HAP-1 (cell line): Measurements from ENCODE around the gene MRPS2.

ENCODE experiments used
- DNase-seq, 2 experiments: peaks; one replicate each; pipeline ENCODE4 v3.0.0-alpha.2; 2016 to 2020; ENCODE audit warnings: low spot score in 2 of 2
- H3K27me3 ChIP-seq: fragments of 250-450 bp; sonication (Bioruptor Pico); 2 replicates; pipeline ENCODE4 v1.5.1; 2020; ENCODE audit warnings: low read depth, mild to moderate bottlenecking, moderate library complexity
- H3K36me3 ChIP-seq: fragments of 250-450 bp; sonication (Bioruptor Pico); replicated peaks from 2 replicates; pipeline ENCODE4 v1.5.1; 2020; ENCODE audit warnings: mild to moderate bottlenecking
- H3K4me1 ChIP-seq: fragments of 250-450 bp; sonication (Bioruptor Pico); 2 replicates; pipeline ENCODE4 v1.5.1; 2020; ENCODE audit warnings: mild to moderate bottlenecking
- H3K4me3 ChIP-seq: fragments of 250-450 bp; sonication (Bioruptor Pico); 2 replicates; pipeline ENCODE4 v1.5.1; 2020; ENCODE audit warnings: mild to moderate bottlenecking, moderate library complexity
- H3K9me3 ChIP-seq: fragments of 250-450 bp; sonication (Bioruptor Pico); 2 replicates; pipeline ENCODE4 v1.5.1; 2020; ENCODE audit warnings: mild to moderate bottlenecking, moderate library complexity
- in situ Hi-C: fragments of 300-500 bp; cut with MboI; formaldehyde crosslinking; loops from 3 replicates; pipeline ENCODE4 v1.14.3; 2020; ENCODE audit warnings: low sequenced_read_pairs, inconsistent platforms, mixed read lengths

The MRPS2 gene

DNA sequence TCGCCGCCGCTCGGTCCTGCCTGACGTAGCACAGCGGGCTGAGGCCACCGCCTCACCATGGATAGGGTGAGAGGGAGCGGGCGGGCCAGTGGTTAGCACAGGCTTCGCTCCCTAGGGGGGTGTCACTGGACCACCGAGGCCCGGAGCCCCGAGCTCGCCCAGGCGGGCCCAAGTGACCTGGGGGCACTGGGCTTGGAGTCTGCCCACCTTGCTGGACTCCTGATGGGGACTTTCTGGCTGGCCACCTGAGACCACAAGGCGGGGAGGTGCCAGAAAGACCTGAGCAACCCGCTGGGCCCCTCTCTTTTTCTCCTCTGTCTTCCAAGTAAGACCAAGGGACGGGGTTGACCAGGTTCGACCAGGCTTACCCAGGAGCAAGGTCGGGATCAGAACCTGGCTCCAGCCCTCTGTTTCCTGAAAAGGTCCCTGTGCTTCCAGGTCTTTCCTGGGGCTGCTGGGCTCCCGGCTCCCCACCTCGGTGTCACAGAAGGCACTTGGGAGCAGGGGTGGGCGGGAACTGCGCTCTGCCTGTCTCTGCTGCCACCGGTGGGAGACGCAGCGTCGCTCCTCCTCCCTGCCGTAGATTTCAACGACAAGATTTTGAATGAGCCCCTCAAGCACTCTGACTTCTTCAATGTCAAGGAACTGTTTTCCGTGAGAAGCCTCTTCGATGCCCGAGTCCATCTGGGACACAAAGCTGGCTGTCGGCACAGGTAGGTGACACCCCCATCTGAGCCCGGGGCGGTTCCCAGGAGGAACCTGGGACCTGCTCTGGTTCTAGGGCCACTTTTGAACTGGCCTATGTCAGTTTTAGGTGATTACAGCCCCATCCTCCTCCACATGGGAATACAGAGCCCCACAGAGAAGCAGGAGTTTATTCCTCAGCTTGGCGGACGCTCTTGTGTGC, 1.0 kb downstream of the MRPS2 start:
- H3K27me3 ChIP-seq = no peaks in the 10 kb centered on the region
- peak overlapping the region; percentile 87 for H3K4me3 ChIP-seq
- peaks cover 4% of the 10 kb centered on the region; the same call in 1 of the 2 replicates for H3K4me1 ChIP-seq
- no peaks in the 10 kb centered on the region for H3K9me3 ChIP-seq
- in situ Hi-C loops = no loop called here
- peaks cover 40% of the 10 kb centered on the region for H3K36me3 ChIP-seq
- DNase-seq = peak; percentile 49 to 78

- Histone ChIP-seq H3K27me3 (no peaks in the 10 kb centered on the region), H3K4me1 (peaks cover 4% of the 10 kb centered on the region; the same call in 1 of the 2 replicates), H3K4me3 (no peak overlapping the region; the same call in 1 of the 2 replicates), H3K9me3 (no peaks in the 10 kb centered on the region), H3K36me3 (peaks cover 40% of the 10 kb centered on the region)
- in situ Hi-C loops = no loop called here
- DNase-seq = no peak
These were observed 1.8 kb downstream of the MRPS2 start for GRCh38 chr9:135502168-135502872.

DNA sequence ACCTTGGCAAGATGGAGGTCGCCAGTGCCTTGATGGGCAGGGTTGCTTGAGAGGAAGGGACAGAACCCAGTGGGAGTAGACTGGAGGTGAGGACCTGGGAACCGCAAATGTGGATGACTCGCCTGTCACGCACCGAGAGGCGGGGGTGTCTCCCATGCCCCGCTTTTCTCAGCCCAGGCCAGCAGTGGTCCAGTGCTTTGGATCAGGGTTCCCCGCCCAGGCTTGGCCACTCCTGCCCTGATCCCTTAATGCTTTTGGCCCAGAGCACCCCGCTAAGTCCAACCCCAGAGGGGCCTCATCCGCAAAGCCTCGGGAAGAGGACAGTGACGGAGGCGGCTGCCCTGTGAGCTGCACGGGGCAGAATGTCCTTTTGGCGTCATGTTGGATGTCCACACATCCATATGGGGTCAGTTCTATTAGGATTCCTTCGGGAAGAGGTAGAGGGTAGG, 2.4 kb downstream of the MRPS2 start:
- Histone ChIP-seq H3K36me3 (peaks cover 40% of the 10 kb centered on the region), H3K27me3 (no peaks in the 10 kb centered on the region), H3K4me3 (no peak overlapping the region), H3K4me1 (peaks cover 4% of the 10 kb centered on the region; the same call in 1 of the 2 replicates), H3K9me3 (no peaks in the 10 kb centered on the region)
- no peak for DNase-seq
- in situ Hi-C loops = no loop called here

DNA sequence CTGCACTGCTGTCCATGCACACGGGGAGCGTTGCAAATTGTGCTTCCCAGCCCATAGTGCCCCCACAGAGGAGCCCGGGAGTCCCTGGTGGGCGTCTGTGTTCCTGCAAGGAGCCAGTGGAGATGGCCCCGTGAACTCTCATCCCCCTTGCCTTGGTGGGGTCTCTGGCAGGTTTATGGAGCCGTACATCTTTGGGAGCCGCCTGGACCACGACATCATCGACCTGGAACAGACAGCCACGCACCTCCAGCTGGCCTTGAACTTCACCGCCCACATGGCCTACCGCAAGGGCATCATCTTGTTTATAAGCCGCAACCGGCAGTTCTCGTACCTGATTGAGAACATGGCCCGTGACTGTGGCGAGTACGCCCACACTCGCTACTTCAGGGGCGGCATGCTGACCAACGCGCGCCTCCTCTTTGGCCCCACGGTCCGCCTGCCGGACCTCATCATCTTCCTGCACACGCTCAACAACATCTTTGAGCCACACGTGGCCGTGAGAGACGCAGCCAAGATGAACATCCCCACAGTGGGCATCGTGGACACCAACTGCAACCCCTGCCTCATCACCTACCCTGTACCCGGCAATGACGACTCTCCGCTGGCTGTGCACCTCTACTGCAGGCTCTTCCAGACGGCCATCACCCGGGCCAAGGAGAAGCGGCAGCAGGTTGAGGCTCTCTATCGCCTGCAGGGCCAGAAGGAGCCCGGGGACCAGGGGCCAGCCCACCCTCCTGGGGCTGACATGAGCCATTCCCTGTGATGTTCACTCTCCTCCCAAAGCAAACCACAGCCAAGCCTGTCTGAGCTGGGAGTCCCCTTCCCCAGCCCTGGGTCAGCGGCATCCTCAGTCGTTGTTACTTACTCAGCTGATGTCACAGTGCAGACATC, 3.1 kb downstream of the MRPS2 start:
- Histone ChIP-seq H3K9me3 (no peaks in the 10 kb centered on the region), H3K4me3 (no peak overlapping the region), H3K4me1 (peaks cover 4% of the 10 kb centered on the region; the same call in 1 of the 2 replicates), H3K27me3 (no peaks in the 10 kb centered on the region), H3K36me3 (peaks cover 40% of the 10 kb centered on the region)
- DNase-seq = no peak
- in situ Hi-C loops = no loop called here

DNA sequence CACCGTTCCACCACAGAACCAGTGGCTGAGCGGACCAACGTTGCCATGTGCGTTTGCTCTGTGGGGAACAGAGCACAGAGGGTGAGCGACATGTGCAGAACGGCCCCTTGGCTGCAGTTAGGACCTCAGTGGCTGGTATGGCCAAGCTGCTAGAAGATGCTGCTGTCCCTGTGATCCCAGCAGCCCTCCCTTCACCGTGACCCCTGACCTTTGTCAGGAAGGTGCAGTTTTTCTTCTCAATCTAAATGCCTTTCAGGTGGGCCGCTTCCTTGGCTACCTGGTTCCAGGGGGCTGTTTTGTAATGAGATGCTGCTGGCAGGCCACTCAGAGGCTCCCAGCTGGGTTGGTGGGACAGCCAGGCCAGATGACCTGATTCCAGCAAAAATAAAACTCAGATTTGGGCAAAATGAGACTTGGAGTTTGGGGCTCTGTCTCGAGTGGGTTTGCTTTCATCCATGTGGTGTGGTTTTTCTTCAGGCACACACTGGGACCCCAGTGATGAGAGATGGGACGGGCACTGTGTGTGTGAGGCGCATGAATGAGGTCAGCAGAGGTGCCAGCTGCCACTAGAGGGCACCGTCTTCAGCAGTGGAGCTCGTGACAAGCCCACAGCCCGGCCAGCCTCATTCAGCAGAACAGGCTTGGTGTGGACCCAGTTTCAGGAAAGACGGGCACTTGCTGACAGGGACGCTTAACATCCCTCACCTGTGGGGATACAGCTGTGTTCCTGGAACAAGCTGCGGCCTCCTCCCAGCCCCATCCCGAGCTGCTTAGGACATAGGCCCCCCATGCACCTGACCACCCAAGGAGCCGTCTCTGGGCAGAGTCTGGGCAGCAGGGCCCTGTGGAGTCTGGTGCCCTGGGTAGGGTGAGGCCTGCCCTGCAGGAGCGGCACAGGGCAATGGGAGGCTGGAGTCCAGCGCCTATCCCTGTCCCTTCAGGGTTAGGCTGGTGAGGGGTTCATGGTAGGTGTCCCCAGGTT, 4.1 kb downstream of the MRPS2 start:
- Histone ChIP-seq H3K36me3 (peaks cover 40% of the 10 kb centered on the region), H3K27me3 (no peaks in the 10 kb centered on the region), H3K4me1 (no peaks in the 10 kb centered on the region), H3K9me3 (no peaks in the 10 kb centered on the region), H3K4me3 (no peak overlapping the region)
- DNase-seq = peak; percentile 32 to 72
- in situ Hi-C loops = no loop called here

GRCh38 chr9:135505406-135506187, 5.1 kb downstream of the MRPS2 start:
- H3K36me3 ChIP-seq = peaks cover 40% of the 10 kb centered on the region
- in situ Hi-C loops = no loop called here
- no peak for DNase-seq
- H3K9me3 ChIP-seq = no peaks in the 10 kb centered on the region
- no peak overlapping the region for H3K4me3 ChIP-seq
- H3K27me3 ChIP-seq = no peaks in the 10 kb centered on the region
- H3K4me1 ChIP-seq = no peaks in the 10 kb centered on the region

DNA sequence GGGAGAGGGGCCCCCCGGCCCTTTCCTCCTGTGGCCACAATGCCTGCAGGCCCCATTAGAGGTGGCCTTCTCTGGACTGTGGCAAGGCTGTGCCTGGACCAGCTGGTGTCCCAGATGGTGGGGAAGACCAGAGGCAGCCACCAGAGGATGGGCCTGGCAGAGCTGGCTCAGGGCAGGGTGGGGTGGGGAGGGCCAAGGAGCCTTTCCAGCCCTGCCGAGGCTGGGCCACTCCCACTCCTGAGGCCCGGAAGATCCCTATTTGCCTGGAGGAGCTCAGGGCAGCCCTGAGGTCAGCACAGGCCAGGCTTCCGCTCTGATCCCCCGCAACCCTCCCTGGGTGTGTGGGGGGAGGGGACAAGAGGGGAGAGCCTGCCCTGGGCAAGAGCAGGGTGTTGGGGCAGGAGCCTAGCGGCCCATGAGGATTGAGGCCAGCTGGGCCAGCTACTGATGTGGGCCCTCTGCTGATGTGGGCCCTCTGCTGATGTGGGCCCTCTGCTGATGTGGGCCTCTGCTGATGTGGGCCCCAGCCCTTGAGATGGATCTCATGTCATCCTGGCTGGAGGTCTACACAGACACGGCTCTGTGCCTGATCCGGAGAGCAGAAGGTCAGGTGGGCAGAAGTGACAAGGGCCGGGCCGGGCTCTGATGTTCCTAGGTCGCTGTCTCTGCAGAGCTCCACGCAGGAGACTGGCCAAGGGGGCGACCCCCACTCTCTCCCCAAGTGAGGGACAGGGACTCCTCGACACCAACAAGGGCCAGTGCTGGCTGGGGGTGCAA, 6.0 kb downstream of the MRPS2 start:
- Histone ChIP-seq H3K4me1 (no peaks in the 10 kb centered on the region), H3K4me3 (no peak overlapping the region), H3K36me3 (peaks cover 39% of the 10 kb centered on the region), H3K27me3 (no peaks in the 10 kb centered on the region), H3K9me3 (no peaks in the 10 kb centered on the region)
- in situ Hi-C loops = no loop called here
- no peak for DNase-seq

GRCh38 chr9:135507104-135508035, 6.9 kb downstream of the MRPS2 start:
- Histone ChIP-seq H3K4me3 (no peak overlapping the region), H3K36me3 (peaks cover 30% of the 10 kb centered on the region), H3K4me1 (no peaks in the 10 kb centered on the region), H3K27me3 (no peaks in the 10 kb centered on the region), H3K9me3 (no peaks in the 10 kb centered on the region)
- in situ Hi-C loops = no loop called here
- DNase-seq = no peak

- DNase-seq = no peak
These were observed 7.8 kb downstream of the MRPS2 start for GRCh38 chr9:135508211-135508820.

DNA sequence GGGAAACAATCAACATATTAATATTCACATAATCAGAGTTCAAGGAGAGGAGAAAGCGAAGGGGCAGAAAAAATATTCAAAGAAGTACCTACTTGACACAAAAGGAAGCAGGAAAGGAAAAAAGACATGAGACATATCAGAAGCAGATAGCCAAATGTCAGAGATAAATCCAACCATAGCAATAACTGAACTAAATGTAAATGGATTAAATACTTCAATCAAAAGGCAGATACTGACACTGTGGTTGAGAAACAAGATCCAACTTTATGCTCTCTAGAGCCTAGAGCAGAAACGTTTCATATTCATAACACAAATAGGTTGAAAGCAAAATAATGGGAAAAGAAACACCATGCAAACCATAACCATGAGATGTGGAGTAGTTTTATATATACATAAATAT, 9.0 kb downstream of the MRPS2 start:
- in situ Hi-C loops = no loop called here
- DNase-seq = no peak
- no peak overlapping the region for H3K4me3 ChIP-seq
- H3K27me3 ChIP-seq = no peaks in the 10 kb centered on the region
- no peaks in the 10 kb centered on the region for H3K9me3 ChIP-seq
- peaks cover 9% of the 10 kb centered on the region for H3K36me3 ChIP-seq
- H3K4me1 ChIP-seq = no peaks in the 10 kb centered on the region

More at GRCh38 chr9:135508211-135508820, 7.8 kb downstream of the MRPS2 start:
- in situ Hi-C loops = no loop called here
- H3K9me3 ChIP-seq = no peaks in the 10 kb centered on the region
- no peaks in the 10 kb centered on the region for H3K27me3 ChIP-seq
- no peak overlapping the region for H3K4me3 ChIP-seq
- H3K4me1 ChIP-seq = no peaks in the 10 kb centered on the region
- H3K36me3 ChIP-seq = peaks cover 20% of the 10 kb centered on the region
